Activated T-helper 1 cell treated with anti-CD3 and anti-CD28 coated beads, Interleukin-12 subunit alpha, Interleukin-12 subunit beta, Interleukin-2, Interleukin-4 antibody, amounts not matched to agents 30 ng/mL and 10 ng/mL and 1 ng/mL, durations not matched to agents 14 hours and 24 hours and 36 hours (primary cell): ENCODE data around the gene ANO1. TPM values are rescaled to one million over a fixed set of nuclear protein-coding genes. Genes with fewer than 3 reads are reported as not detected.

ENCODE experiments used
- DNase-seq: peaks from one replicate; pipeline ENCODE4 v3.0.0; 2021; ENCODE audit warnings: low spot score
- H3K27ac Mint-ChIP-seq: one replicate; pipeline ENCODE4 v1.8.0; 2021; ENCODE audit warnings: mild to moderate bottlenecking, mixed read lengths
- H3K27me3 Mint-ChIP-seq: one replicate; pipeline ENCODE4 v1.8.0; 2022; ENCODE audit warnings: mild to moderate bottlenecking, moderate library complexity, mixed read lengths; ENCODE audit not compliant: insufficient read depth
- H3K36me3 Mint-ChIP-seq: one replicate; pipeline ENCODE4 v1.8.0; 2021; ENCODE audit warnings: low read depth, mixed read lengths
- H3K4me1 Mint-ChIP-seq: one replicate; pipeline ENCODE4 v1.8.0; 2021; ENCODE audit warnings: low read depth, mixed read lengths
- H3K4me3 Mint-ChIP-seq: one replicate; pipeline ENCODE4 v1.8.0; 2021; ENCODE audit warnings: mild to moderate bottlenecking, moderate library complexity, mixed read lengths
- H3K9me3 Mint-ChIP-seq: one replicate; pipeline ENCODE4 v1.8.0; 2021; ENCODE audit warnings: mixed read lengths
- intact Hi-C: fragments of 100-400 bp; cut with micrococcal nuclease; formaldehyde crosslinking; loops from one replicate; pipeline ENCODE4 v1.15.1; 2024
- total RNA-seq: library from RNA; stranded (reverse); gene quantifications from 2 replicates; pipeline ENCODE4 v1.2.3, GENCODE V29; 2022

ANO1 gene
- total RNA-seq, 1 donor from 2014 or later = not detected

DNA sequence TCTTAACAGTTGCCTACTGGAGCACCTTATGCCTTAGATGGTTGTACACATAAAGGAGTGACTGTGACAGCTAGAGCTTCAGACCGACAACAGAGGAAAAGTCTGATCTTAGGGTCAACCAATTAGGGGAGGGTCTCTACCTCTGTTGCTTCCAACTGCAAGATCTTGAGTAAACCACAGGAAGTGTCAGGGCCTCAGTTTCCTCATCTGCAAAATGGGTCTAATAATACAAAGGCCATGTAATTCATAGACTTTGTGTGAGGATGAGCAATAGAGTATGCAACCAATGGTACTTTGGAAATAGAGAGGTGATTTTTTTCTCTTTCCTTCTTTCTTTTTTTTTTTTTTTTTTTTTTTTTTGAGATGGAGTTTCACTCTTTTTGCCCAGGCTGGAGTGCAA lies 16.4 kb upstream of the ANO1 start:
- H3K4me1 Mint-ChIP-seq = no peaks in the 10 kb centered on the region
- H3K4me3 Mint-ChIP-seq = no peak overlapping the region
- H3K36me3 Mint-ChIP-seq = no peaks in the 10 kb centered on the region
- intact Hi-C loops = no loop called here
- H3K27ac Mint-ChIP-seq = no peak overlapping the region
- DNase-seq = no peak
- H3K27me3 Mint-ChIP-seq = peaks cover 5% of the 10 kb centered on the region
- no peaks in the 10 kb centered on the region for H3K9me3 Mint-ChIP-seq

GRCh38 chr11:70063121-70063520 lies 15.0 kb upstream of the ANO1 start:
- H3K36me3 Mint-ChIP-seq = no peaks in the 10 kb centered on the region
- no peak overlapping the region for H3K4me3 Mint-ChIP-seq
- H3K27me3 Mint-ChIP-seq = peaks cover 4% of the 10 kb centered on the region
- intact Hi-C loops = no loop called here
- no peak for DNase-seq
- no peak overlapping the region for H3K27ac Mint-ChIP-seq
- no peaks in the 10 kb centered on the region for H3K4me1 Mint-ChIP-seq
- H3K9me3 Mint-ChIP-seq = no peaks in the 10 kb centered on the region

DNA sequence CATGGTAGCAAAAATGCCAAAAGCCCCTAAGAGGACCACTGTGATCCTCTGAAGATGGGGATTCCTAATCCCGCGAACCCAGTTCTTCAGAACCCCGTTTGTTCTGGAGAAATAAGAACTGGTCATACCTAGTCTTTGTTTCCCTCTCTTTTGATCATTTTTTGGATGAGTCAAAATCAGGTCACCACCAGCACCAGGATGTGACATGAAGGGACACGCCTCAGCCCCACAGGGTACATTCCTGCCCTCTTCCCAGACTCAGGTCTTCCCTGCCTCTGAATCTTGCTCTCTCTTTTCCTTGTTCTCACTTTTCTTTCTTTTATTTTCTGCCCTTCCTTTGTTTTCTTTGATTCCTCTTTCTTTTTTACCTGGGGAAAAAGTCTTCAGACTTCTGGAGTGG lies 14.6 kb upstream of the ANO1 start:
- Mint-ChIP-seq H3K9me3 (no peaks in the 10 kb centered on the region), H3K27me3 (peaks cover 6% of the 10 kb centered on the region), H3K4me3 (no peak overlapping the region), H3K36me3 (no peaks in the 10 kb centered on the region), H3K4me1 (no peaks in the 10 kb centered on the region), H3K27ac (no peak overlapping the region)
- no peak for DNase-seq
- intact Hi-C loops = no loop called here

DNA sequence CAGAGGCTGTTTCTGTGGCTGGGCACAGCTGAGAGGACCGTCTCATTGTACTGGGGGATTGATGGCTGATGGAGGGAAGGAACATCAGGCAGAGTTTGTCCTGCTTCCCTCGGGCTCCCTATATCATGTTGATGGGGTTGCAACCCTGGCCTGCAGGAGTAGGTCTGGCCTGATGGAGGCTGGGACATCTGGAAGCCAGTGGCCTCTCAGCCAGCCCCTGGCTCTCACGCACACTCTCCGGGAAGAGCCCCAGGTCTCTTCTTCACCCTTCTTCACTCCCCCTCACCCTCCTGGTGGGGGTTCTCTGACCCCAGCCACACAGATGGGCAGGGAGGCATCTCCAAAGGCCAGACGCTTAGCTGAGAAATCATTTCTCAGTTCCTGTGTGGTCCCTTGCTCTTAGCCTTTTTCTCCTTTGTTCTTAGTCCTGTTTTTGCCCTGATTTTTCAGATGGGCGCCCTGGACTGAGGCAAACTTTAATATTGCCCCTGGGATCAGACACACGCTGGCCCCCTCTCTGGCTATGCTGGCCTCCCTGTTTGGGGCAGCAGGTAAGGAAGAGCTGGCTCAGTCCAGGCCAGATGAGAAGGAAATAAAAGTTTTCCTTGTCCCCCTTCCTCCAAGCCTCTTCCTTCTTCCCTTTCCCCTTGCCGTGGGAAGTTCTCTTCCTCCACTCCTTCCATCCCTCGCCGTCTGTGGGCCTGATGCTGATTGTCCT lies 13.9 kb upstream of the ANO1 start:
- no peak overlapping the region for H3K27ac Mint-ChIP-seq

GRCh38 chr11:70064726-70065317 lies 13.3 kb upstream of the ANO1 start:
- peaks cover 10% of the 10 kb centered on the region for H3K27me3 Mint-ChIP-seq
- intact Hi-C loops = no loop called here
- H3K9me3 Mint-ChIP-seq = no peaks in the 10 kb centered on the region
- no peak overlapping the region for H3K27ac Mint-ChIP-seq
- no peaks in the 10 kb centered on the region for H3K4me1 Mint-ChIP-seq
- H3K36me3 Mint-ChIP-seq = no peaks in the 10 kb centered on the region
- DNase-seq = no peak
- no peak overlapping the region for H3K4me3 Mint-ChIP-seq

More for the DNA sequence above, 13.9 kb upstream of the ANO1 start:
- H3K4me3 Mint-ChIP-seq = no peak overlapping the region
- no peaks in the 10 kb centered on the region for H3K9me3 Mint-ChIP-seq
- H3K4me1 Mint-ChIP-seq = no peaks in the 10 kb centered on the region
- DNase-seq = no peak
- H3K27me3 Mint-ChIP-seq = peaks cover 6% of the 10 kb centered on the region
- H3K36me3 Mint-ChIP-seq = no peaks in the 10 kb centered on the region
- intact Hi-C loops = no loop called here

GRCh38 chr11:70065318-70066135 lies 12.6 kb upstream of the ANO1 start:
- no peak for DNase-seq
- Mint-ChIP-seq H3K4me3 (no peak overlapping the region), H3K27me3 (peaks cover 16% of the 10 kb centered on the region), H3K9me3 (no peaks in the 10 kb centered on the region), H3K27ac (no peak overlapping the region), H3K36me3 (no peaks in the 10 kb centered on the region), H3K4me1 (no peaks in the 10 kb centered on the region)
- intact Hi-C loops = no loop called here

- no peaks in the 10 kb centered on the region for H3K9me3 Mint-ChIP-seq
- no peak for DNase-seq
- H3K27ac Mint-ChIP-seq = no peak overlapping the region
- no peaks in the 10 kb centered on the region for H3K4me1 Mint-ChIP-seq
- H3K36me3 Mint-ChIP-seq = no peaks in the 10 kb centered on the region
- H3K4me3 Mint-ChIP-seq = no peak overlapping the region
- peaks cover 16% of the 10 kb centered on the region for H3K27me3 Mint-ChIP-seq
- intact Hi-C loops = no loop called here
These were observed 12.0 kb upstream of the ANO1 start for GRCh38 chr11:70066136-70066520.

- no peak for DNase-seq
- peaks cover 16% of the 10 kb centered on the region for H3K27me3 Mint-ChIP-seq
- no peak overlapping the region for H3K4me3 Mint-ChIP-seq
- H3K4me1 Mint-ChIP-seq = no peaks in the 10 kb centered on the region
- H3K36me3 Mint-ChIP-seq = no peaks in the 10 kb centered on the region
- no peaks in the 10 kb centered on the region for H3K9me3 Mint-ChIP-seq
- intact Hi-C loops = no loop called here
- no peak overlapping the region for H3K27ac Mint-ChIP-seq
These were observed 11.5 kb upstream of the ANO1 start for GRCh38 chr11:70066628-70067027.

- intact Hi-C loops = no loop called here
- H3K4me1 Mint-ChIP-seq = no peaks in the 10 kb centered on the region
- peaks cover 20% of the 10 kb centered on the region for H3K27me3 Mint-ChIP-seq
- no peaks in the 10 kb centered on the region for H3K9me3 Mint-ChIP-seq
- no peak overlapping the region for H3K27ac Mint-ChIP-seq
- DNase-seq = no peak
- no peaks in the 10 kb centered on the region for H3K36me3 Mint-ChIP-seq
- no peak overlapping the region for H3K4me3 Mint-ChIP-seq
These were observed 11.1 kb upstream of the ANO1 start for GRCh38 chr11:70067036-70067435.

GRCh38 chr11:70067591-70068341 lies 10.4 kb upstream of the ANO1 start:
- Mint-ChIP-seq H3K36me3 (no peaks in the 10 kb centered on the region), H3K27ac (no peak overlapping the region)
- intact Hi-C loops = no loop called here

DNA sequence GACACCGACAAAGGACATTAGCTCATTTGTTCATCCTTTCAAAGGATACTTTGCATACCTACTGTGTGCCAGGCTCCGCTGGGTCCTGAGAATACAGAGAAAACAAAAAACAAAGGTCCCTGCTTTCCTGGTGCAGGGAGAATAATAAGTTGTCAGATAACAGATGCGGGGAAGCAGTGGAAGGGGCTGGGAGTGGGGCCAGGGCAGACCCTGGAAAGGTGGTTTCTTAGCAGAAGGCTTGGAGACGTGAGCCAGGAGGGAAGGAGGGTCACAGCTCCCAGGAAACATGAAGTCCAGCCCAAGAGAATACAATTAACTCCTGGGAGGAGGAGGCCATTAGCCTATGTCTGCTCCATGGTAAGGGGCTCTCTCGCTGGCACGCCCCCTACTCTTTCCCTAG lies 9.8 kb upstream of the ANO1 start:
- no peaks in the 10 kb centered on the region for H3K36me3 Mint-ChIP-seq
- H3K27ac Mint-ChIP-seq = no peak overlapping the region
- DNase-seq = no peak
- H3K27me3 Mint-ChIP-seq = peaks cover 31% of the 10 kb centered on the region
- H3K4me1 Mint-ChIP-seq = no peaks in the 10 kb centered on the region
- intact Hi-C loops = no loop called here
- H3K9me3 Mint-ChIP-seq = no peaks in the 10 kb centered on the region
- H3K4me3 Mint-ChIP-seq = no peak overlapping the region

More at GRCh38 chr11:70067591-70068341, 10.4 kb upstream of the ANO1 start:
- no peaks in the 10 kb centered on the region for H3K9me3 Mint-ChIP-seq
- DNase-seq = no peak
- H3K4me3 Mint-ChIP-seq = no peak overlapping the region
- no peaks in the 10 kb centered on the region for H3K4me1 Mint-ChIP-seq
- H3K27me3 Mint-ChIP-seq = peaks cover 27% of the 10 kb centered on the region

GRCh38 chr11:70068950-70069349 lies 9.2 kb upstream of the ANO1 start:
- no peak for DNase-seq
- Mint-ChIP-seq H3K27me3 (peaks cover 36% of the 10 kb centered on the region), H3K4me3 (no peak overlapping the region), H3K9me3 (no peaks in the 10 kb centered on the region), H3K4me1 (no peaks in the 10 kb centered on the region), H3K27ac (no peak overlapping the region), H3K36me3 (no peaks in the 10 kb centered on the region)
- intact Hi-C loops = no loop called here

GRCh38 chr11:70070706-70071105 lies 7.4 kb upstream of the ANO1 start:
- Mint-ChIP-seq H3K27ac (no peak overlapping the region), H3K4me3 (no peak overlapping the region), H3K4me1 (no peaks in the 10 kb centered on the region), H3K27me3 (peaks cover 52% of the 10 kb centered on the region), H3K36me3 (no peaks in the 10 kb centered on the region), H3K9me3 (no peaks in the 10 kb centered on the region)
- intact Hi-C loops = no loop called here
- no peak for DNase-seq
